Measurements from ENCODE around the gene DLEC1.

DNA sequence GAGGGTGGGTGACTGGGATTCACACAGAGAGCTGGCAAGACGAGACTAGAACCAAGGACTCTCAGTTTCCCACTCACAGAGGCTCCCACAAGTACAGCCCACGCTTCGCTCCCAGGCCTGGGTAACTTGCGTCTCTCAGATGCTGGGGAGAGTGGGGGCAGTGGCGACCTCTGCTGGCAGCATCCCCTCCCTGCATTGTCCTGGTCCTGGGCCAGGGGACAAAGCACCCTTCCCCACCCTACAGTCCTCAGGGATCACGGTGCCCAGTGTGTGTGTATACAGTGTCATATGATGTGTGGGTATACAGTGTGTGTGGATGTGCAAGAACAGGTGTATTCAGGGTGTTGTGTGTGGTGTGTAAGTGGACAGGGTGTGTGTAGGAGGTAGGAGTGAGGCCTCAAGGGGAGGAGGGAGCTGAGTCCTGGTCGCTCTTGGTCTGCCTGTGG is 35.6 kb upstream of the DLEC1 start:
- TF ChIP-seq POLR2A (IDR thresholded peaks at IDR 0.05; ENCODE audit: low read depth, low read length) (no peak), TAF1 (IDR thresholded peaks at IDR 0.05; ENCODE audit: borderline replicate concordance, low read depth, low read length) (no peak)

Data from GM12892 (cell line).